Nucleus accumbens (tissue), 56 donors: Measurements from ENCODE around the gene NDRG2.

Source experiments
- DNase-seq, 56 donors: peaks; one replicate each; lab custom pipeline; 2025; lab: John Stamatoyannopoulos, UW

NDRG2 gene

GRCh38 chr14:20980906-20981305 is 44.0 kb downstream of the NDRG2 start:
- DNase-seq: no peak

GRCh38 chr14:20978687-20979086 is 46.2 kb downstream of the NDRG2 start:
- no peak for DNase-seq

GRCh38 chr14:20976291-20976690 is 48.6 kb downstream of the NDRG2 start:
- DNase-seq: no peak

GRCh38 chr14:20973501-20973900 is 51.4 kb downstream of the NDRG2 start:
- DNase-seq: no peak

- peak in 1 of 56 donors; percentile 54 for DNase-seq
Observed at GRCh38 chr14:20971705-20972021, 53.2 kb downstream of the NDRG2 start.

GRCh38 chr14:20970983-20971704 is 53.7 kb downstream of the NDRG2 start:
- peak in 52 of 56 donors; percentile 34 to 86 (median 72) for DNase-seq

GRCh38 chr14:20970647-20970982 is 54.2 kb downstream of the NDRG2 start:
- DNase-seq: no peak

GRCh38 chr14:20969336-20969735 is 55.5 kb downstream of the NDRG2 start:
- no peak for DNase-seq
